Activated T-helper 1 cell treated with anti-CD3 and anti-CD28 coated beads, Interleukin-12 subunit alpha, Interleukin-12 subunit beta, Interleukin-2, Interleukin-4 antibody, amounts not matched to agents 30 ng/mL and 10 ng/mL and 1 ng/mL, durations not matched to agents 14 hours and 24 hours and 36 hours (primary cell): ENCODE results near the gene VWA7. TPM values are rescaled to one million over a fixed set of nuclear protein-coding genes. Genes with fewer than 3 reads are reported as not detected.
A peak's percentile ranks its signal among the peaks of the same experiment; 100 is the strongest.

Experiments
- DNase-seq: peaks from one replicate; pipeline ENCODE4 v3.0.0; 2021; ENCODE audit warnings: low spot score
- H3K27ac Mint-ChIP-seq: one replicate; pipeline ENCODE4 v1.8.0; 2021; ENCODE audit warnings: mild to moderate bottlenecking, mixed read lengths
- H3K27me3 Mint-ChIP-seq: one replicate; pipeline ENCODE4 v1.8.0; 2022; ENCODE audit warnings: mild to moderate bottlenecking, moderate library complexity, mixed read lengths; ENCODE audit not compliant: insufficient read depth
- H3K36me3 Mint-ChIP-seq: one replicate; pipeline ENCODE4 v1.8.0; 2021; ENCODE audit warnings: low read depth, mixed read lengths
- H3K4me1 Mint-ChIP-seq: one replicate; pipeline ENCODE4 v1.8.0; 2021; ENCODE audit warnings: low read depth, mixed read lengths
- H3K4me3 Mint-ChIP-seq: one replicate; pipeline ENCODE4 v1.8.0; 2021; ENCODE audit warnings: mild to moderate bottlenecking, moderate library complexity, mixed read lengths
- H3K9me3 Mint-ChIP-seq: one replicate; pipeline ENCODE4 v1.8.0; 2021; ENCODE audit warnings: mixed read lengths
- intact Hi-C: fragments of 100-400 bp; cut with micrococcal nuclease; formaldehyde crosslinking; loops from one replicate; pipeline ENCODE4 v1.15.1; 2024
- total RNA-seq: library from RNA; stranded (reverse); gene quantifications from 2 replicates; pipeline ENCODE4 v1.2.3, GENCODE V29; 2022

The VWA7 gene
- total RNA-seq, 1 donor from 2014 or later: 2.9 TPM

GRCh38 chr6:31780507-31781243, 3.5 kb upstream of the VWA7 start:
- H3K27me3 Mint-ChIP-seq: no peaks in the 10 kb centered on the region
- peaks cover 19% of the 10 kb centered on the region for H3K4me1 Mint-ChIP-seq
- H3K36me3 Mint-ChIP-seq: peaks cover 26% of the 10 kb centered on the region
- DNase-seq: no peak
- H3K9me3 Mint-ChIP-seq: no peaks in the 10 kb centered on the region
- no peak overlapping the region for H3K27ac Mint-ChIP-seq
- no peak overlapping the region for H3K4me3 Mint-ChIP-seq
- intact Hi-C loops: no loop called here

GRCh38 chr6:31779908-31780307, 2.8 kb upstream of the VWA7 start:
- H3K4me3 Mint-ChIP-seq: no peak overlapping the region
- no peak overlapping the region for H3K27ac Mint-ChIP-seq
- peaks cover 28% of the 10 kb centered on the region for H3K36me3 Mint-ChIP-seq
- H3K27me3 Mint-ChIP-seq: no peaks in the 10 kb centered on the region
- DNase-seq: no peak
- H3K4me1 Mint-ChIP-seq: peaks cover 25% of the 10 kb centered on the region
- H3K9me3 Mint-ChIP-seq: no peaks in the 10 kb centered on the region
- intact Hi-C loops: no loop called here

- Mint-ChIP-seq H3K27me3 (no peaks in the 10 kb centered on the region), H3K36me3 (peaks cover 22% of the 10 kb centered on the region), H3K27ac (no peak overlapping the region), H3K9me3 (no peaks in the 10 kb centered on the region), H3K4me3 (no peak overlapping the region), H3K4me1 (peaks cover 25% of the 10 kb centered on the region)
- no peak for DNase-seq
- intact Hi-C loops: no loop called here
Observed at GRCh38 chr6:31778999-31779885, 2.1 kb upstream of the VWA7 start.

DNA sequence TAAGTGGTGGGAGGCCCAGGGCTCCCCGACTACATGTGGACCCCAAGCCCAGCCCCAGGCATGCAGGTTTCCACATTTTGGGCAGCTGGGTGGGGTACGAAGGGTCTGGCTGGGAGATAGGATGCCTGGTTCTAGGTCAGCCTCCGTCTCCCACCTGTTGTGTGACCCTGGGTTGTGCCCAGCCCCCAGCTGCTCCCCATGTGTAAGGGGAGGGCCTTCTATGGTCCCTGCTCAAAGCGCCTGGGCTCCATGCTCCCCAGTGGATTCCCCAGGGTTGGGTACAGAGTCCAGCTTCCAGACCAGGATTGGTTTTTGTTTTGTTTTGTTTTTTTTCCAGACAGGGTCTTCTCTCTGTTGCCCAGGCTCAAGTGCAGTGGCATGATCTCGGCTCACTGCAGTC, 1.1 kb upstream of the VWA7 start:
- Mint-ChIP-seq H3K4me1 (peaks cover 25% of the 10 kb centered on the region), H3K9me3 (no peaks in the 10 kb centered on the region), H3K36me3 (peaks cover 18% of the 10 kb centered on the region), H3K27me3 (no peaks in the 10 kb centered on the region), H3K27ac (no peak overlapping the region), H3K4me3 (no peak overlapping the region)
- no peak for DNase-seq
- intact Hi-C loops: no loop called here

DNA sequence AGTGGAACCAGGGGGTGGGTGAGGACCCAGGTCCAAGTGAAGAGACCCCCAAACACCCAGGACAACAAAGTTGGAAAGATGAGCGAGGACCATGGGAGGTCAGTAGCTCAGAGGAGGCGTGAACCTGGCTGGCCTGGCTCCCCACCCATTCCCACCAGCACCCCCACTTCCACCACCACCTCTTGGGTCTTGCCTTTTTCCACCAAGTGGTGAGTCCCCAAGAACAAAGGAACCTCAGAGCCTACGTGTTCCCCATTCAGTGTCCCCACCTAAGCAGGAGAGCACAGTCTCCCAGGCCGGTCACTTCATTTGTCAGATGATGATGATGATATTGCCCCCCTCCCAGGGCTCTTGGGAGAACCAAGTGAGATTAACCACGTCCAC, 531 bp upstream of the VWA7 start:
- intact Hi-C loops: loop anchor here (1.0 to 2.0 kb wide), 5 partner anchors 18 to 75 kb away; partner anchors contain the start of genes ABHD16A and VARS1
- Mint-ChIP-seq H3K27ac (peak overlapping the region; percentile 81), H3K4me3 (no peak overlapping the region), H3K27me3 (no peaks in the 10 kb centered on the region), H3K9me3 (no peaks in the 10 kb centered on the region), H3K4me1 (peaks cover 25% of the 10 kb centered on the region), H3K36me3 (peaks cover 15% of the 10 kb centered on the region)
- DNase-seq: no peak

GRCh38 chr6:31776485-31776988, 591 bp downstream of the VWA7 start:
- H3K27ac Mint-ChIP-seq: peak overlapping the region; percentile 87
- H3K4me3 Mint-ChIP-seq: no peak overlapping the region

GRCh38 chr6:31775633-31776484, 1.3 kb downstream of the VWA7 start:
- no peak for DNase-seq
- no peak overlapping the region for H3K4me3 Mint-ChIP-seq
- no peaks in the 10 kb centered on the region for H3K27me3 Mint-ChIP-seq
- no peaks in the 10 kb centered on the region for H3K9me3 Mint-ChIP-seq
- H3K4me1 Mint-ChIP-seq: peaks cover 31% of the 10 kb centered on the region
- peak overlapping the region; percentile 87 for H3K27ac Mint-ChIP-seq
- intact Hi-C loops: loop anchor here (2.0 kb wide), 3 partner anchors 37 to 73 kb away; partner anchors contain the start of gene ABHD16A
- H3K36me3 Mint-ChIP-seq: peaks cover 12% of the 10 kb centered on the region

More at GRCh38 chr6:31776485-31776988, 591 bp downstream of the VWA7 start:
- Mint-ChIP-seq H3K27me3 (no peaks in the 10 kb centered on the region), H3K9me3 (no peaks in the 10 kb centered on the region), H3K36me3 (peaks cover 12% of the 10 kb centered on the region), H3K4me1 (peaks cover 26% of the 10 kb centered on the region)
- intact Hi-C loops: loop anchor here (2.0 kb wide), 3 partner anchors 36 to 74 kb away; partner anchors contain the start of gene ABHD16A
- no peak for DNase-seq

DNA sequence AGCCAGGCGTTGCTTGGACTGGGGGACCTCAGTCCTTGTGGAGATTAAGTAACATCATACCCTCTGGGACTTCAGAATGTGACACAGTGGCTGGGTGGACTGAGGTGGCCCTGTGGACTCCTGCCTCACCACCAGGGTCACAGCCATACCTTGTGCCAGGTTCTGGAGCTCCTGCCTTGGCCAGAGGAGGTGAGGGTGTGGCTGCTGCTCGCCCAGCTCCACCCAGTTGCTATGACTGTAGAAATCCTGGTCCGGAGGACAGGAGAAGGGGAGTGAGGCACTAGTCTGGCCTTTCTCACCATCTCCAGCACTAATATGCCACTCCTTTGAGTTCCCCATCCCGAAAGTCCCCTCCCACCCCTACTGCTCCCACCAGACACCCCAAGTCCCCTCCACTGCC, 1.9 kb downstream of the VWA7 start:
- H3K27me3 Mint-ChIP-seq: no peaks in the 10 kb centered on the region
- peak overlapping the region; percentile 74 for H3K27ac Mint-ChIP-seq
- peaks cover 31% of the 10 kb centered on the region for H3K4me1 Mint-ChIP-seq
- no peak for DNase-seq
- H3K36me3 Mint-ChIP-seq: peaks cover 11% of the 10 kb centered on the region
- intact Hi-C loops: no loop called here
- H3K9me3 Mint-ChIP-seq: no peaks in the 10 kb centered on the region
- no peak overlapping the region for H3K4me3 Mint-ChIP-seq

DNA sequence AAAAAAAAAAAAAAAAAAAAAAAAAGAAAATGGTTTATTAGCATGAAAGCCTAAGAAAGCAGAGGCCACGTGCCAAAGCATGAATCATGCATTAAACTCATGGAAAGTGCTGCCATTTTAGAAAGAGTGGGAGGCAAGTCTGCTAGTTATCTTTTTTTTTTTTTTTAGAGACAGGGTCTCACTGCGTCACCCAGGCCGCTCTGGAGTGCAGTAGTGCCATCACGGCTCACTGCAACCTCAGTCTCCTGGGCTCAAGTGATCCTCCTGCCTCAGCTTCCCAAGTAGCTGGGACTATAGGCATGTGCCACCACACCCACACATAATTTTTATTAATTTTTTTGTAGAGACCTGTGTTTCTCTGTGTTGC, 5.2 kb downstream of the VWA7 start:
- Mint-ChIP-seq H3K27me3 (no peaks in the 10 kb centered on the region), H3K4me3 (no peak overlapping the region), H3K27ac (peak overlapping the region; percentile 52), H3K9me3 (no peaks in the 10 kb centered on the region), H3K36me3 (peaks cover 16% of the 10 kb centered on the region), H3K4me1 (peaks cover 45% of the 10 kb centered on the region)
- intact Hi-C loops: no loop called here
- no peak for DNase-seq

GRCh38 chr6:31770860-31771259, 6.3 kb downstream of the VWA7 start:
- H3K4me3 Mint-ChIP-seq: no peak overlapping the region
- no peak for DNase-seq
- no peaks in the 10 kb centered on the region for H3K27me3 Mint-ChIP-seq
- no peaks in the 10 kb centered on the region for H3K9me3 Mint-ChIP-seq
- H3K27ac Mint-ChIP-seq: peak overlapping the region; percentile 76
- peaks cover 16% of the 10 kb centered on the region for H3K36me3 Mint-ChIP-seq
- intact Hi-C loops: no loop called here
- H3K4me1 Mint-ChIP-seq: peaks cover 35% of the 10 kb centered on the region

DNA sequence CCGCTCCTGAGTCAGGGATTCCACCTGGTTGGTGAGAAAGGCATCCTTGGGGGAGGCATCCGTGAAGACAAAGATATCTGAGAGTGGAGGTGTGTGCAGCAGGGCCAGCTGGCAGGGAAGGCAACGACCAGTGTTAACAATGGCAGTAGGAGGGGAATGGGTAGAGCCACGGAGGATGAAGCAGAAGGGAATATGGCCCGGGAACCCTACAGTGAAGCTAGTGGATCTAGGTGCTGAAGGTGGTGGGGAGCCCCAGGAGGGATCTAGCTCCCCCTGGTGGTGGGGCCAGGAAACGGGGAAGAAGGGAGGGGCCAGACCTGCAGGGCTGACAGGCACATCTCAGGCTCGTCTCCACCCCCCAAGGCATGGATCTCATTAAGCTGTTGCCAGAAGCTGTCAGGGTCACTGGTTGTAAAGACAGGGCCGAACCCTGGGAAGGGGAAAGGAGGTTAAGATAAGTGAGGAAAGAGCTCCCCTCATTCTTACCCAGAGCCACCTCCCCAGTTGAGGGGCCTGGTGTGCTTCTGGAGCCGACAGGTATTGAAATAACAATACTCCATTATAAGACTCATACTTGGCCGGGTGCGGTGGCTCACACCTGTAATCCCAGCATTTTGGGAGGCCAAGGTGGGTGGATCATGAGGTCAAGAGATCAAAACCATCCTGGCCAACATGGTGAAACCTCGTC, 7.3 kb downstream of the VWA7 start:
- H3K27me3 Mint-ChIP-seq: no peaks in the 10 kb centered on the region
- H3K9me3 Mint-ChIP-seq: no peaks in the 10 kb centered on the region
- DNase-seq: peak; percentile 79
- intact Hi-C loops: loop anchor here (1.0 kb wide), 2 partner anchors 41 to 90 kb away; partner anchors contain the start of gene DDAH2
- no peak overlapping the region for H3K4me3 Mint-ChIP-seq
- peaks cover 27% of the 10 kb centered on the region for H3K4me1 Mint-ChIP-seq
- H3K27ac Mint-ChIP-seq: peak overlapping the region; percentile 3
- peaks cover 13% of the 10 kb centered on the region for H3K36me3 Mint-ChIP-seq
